B cell (primary cell): ENCODE data around the gene DFFA. TPM values are rescaled to one million over a fixed set of nuclear protein-coding genes. Genes with fewer than 3 reads are reported as not detected.

Source experiments
- ATAC-seq: fragments of 200-7000 bp; cut with Tn5 transposase; one replicate; pipeline ENCODE4 v1.10.0; 2021; ENCODE audit warnings: low read depth, mild to moderate bottlenecking, moderate number of reproducible peaks, moderate library complexity
- CTCF ChIA-PET: fragments of 350-600 bp; sonication (Branson Sonifier 250); formaldehyde crosslinking; loops from one replicate; lab custom pipeline; 2021; ENCODE audit warnings: antibody characterized with exemption, inconsistent platforms; lab: Charles Lee
- POLR2A ChIA-PET: fragments of 350-600 bp; sonication (Branson Sonifier 250); formaldehyde crosslinking; loops from one replicate; lab custom pipeline; 2021; ENCODE audit warnings: antibody characterized with exemption; lab: Charles Lee
- DNase-seq: peaks from one replicate; pipeline ENCODE4 v3.0.0; 2013
- H2AFZ ChIP-seq: 2 replicates; pipeline ENCODE4 v1.6.1; 2012; ENCODE audit warnings: mild to moderate bottlenecking, low read depth, low read length; ENCODE audit not compliant: insufficient read depth, poor library complexity, severe bottlenecking
- H3K27ac ChIP-seq, 2 donors: 1 replicate in 1 of 2; 2 replicates in 1 of 2; pipeline ENCODE4 v1.5.1; 2012 to 2013; ENCODE audit warnings: low read length in 2 of 2, mild to moderate bottlenecking in 2 of 2, moderate library complexity in 1 of 2
- H3K27me3 ChIP-seq, 4 experiments: fragments of 200-600 bp in 1 of 4; sonication (generic) in 1 of 4; replicated peaks in 1 of 4; 1 replicate in 2 of 4; 2 replicates in 2 of 4; pipeline versions ENCODE4 v1.6.1 to v1.7.0; 2013 to 2016; ENCODE audit warnings: low read length in 3 of 4, mild to moderate bottlenecking in 2 of 4, mixed read lengths in 1 of 4, moderate library complexity in 1 of 4; ENCODE audit not compliant: insufficient read depth in 4 of 4, control insufficient read depth in 3 of 4; ENCODE audit errors: control extremely low read depth in 1 of 4
- H3K36me3 ChIP-seq, 2 experiments: replicated peaks in 1 of 2; 1 replicate in 1 of 2; 2 replicates in 1 of 2; pipeline versions ENCODE4 v1.6.1 to v1.7.1; 2013; ENCODE audit warnings: low read length in 1 of 2; ENCODE audit not compliant: insufficient read depth in 2 of 2, control insufficient read depth in 1 of 2; ENCODE audit errors: control extremely low read depth in 1 of 2, extremely low read depth in 1 of 2
- H3K4me1 ChIP-seq, 2 donors: fragments of 200-600 bp in 1 of 2; sonication (generic) in 1 of 2; 1 replicate in 1 of 2; 2 replicates in 1 of 2; pipeline versions ENCODE4 v1.5.1 to v1.6.1; 2013 to 2017; ENCODE audit warnings: low read length in 2 of 2; ENCODE audit not compliant: control insufficient read depth in 2 of 2, insufficient read depth in 2 of 2
- H3K4me2 ChIP-seq: replicated peaks from 2 replicates; pipeline ENCODE3; 2012; ENCODE audit warnings: mild to moderate bottlenecking, low read depth, low read length; ENCODE audit not compliant: poor library complexity, severe bottlenecking
- H3K4me3 ChIP-seq, 5 experiments: fragments of 200-600 bp in 1 of 5; sonication (generic) in 1 of 5; 1 replicate in 3 of 5; 2 replicates in 2 of 5; pipeline versions ENCODE4 v1.5.1 to v1.7.0; 2011 to 2016; ENCODE audit warnings: low read length in 4 of 5, mild to moderate bottlenecking in 4 of 5, low read depth in 2 of 5, control low read depth in 1 of 5, moderate library complexity in 1 of 5; ENCODE audit not compliant: insufficient read depth in 1 of 5; ENCODE audit errors: control extremely low read depth in 1 of 5, extremely low read depth in 1 of 5
- H3K79me2 ChIP-seq: fragments of 200-600 bp; sonication (generic); one replicate; pipeline ENCODE4 v1.6.0; 2016; ENCODE audit warnings: low read length; ENCODE audit not compliant: control insufficient read depth, insufficient read depth
- H3K9ac ChIP-seq: fragments of 200-600 bp; sonication (generic); 2 replicates; pipeline ENCODE4 v1.6.1; 2017; ENCODE audit warnings: mild to moderate bottlenecking, low read length, moderate library complexity
- H3K9me3 ChIP-seq, 3 donors: one replicate each; pipeline versions ENCODE4 v1.6.1 to v1.7.1; 2013; ENCODE audit warnings: low read length in 2 of 3; ENCODE audit not compliant: control insufficient read depth in 2 of 3, insufficient read depth in 1 of 3; ENCODE audit errors: control extremely low read depth in 1 of 3
- H4K20me1 ChIP-seq: 2 replicates; pipeline ENCODE4 v1.6.0; 2012; ENCODE audit warnings: mild to moderate bottlenecking, low read length; ENCODE audit not compliant: insufficient read depth, control insufficient read depth, poor library complexity, severe bottlenecking
- H3K27ac Mint-ChIP-seq: one replicate; pipeline ENCODE4 v1.8.0; 2021; ENCODE audit warnings: mixed read lengths
- H3K27me3 Mint-ChIP-seq: one replicate; pipeline ENCODE4 v1.8.0; 2021; ENCODE audit warnings: mixed read lengths
- H3K4me1 Mint-ChIP-seq: one replicate; pipeline ENCODE4 v1.8.0; 2021; ENCODE audit warnings: mixed read lengths
- H3K4me3 Mint-ChIP-seq: one replicate; pipeline ENCODE4 v1.8.0; 2021; ENCODE audit warnings: mixed read lengths
- H3K9me3 Mint-ChIP-seq: one replicate; pipeline ENCODE4 v1.8.0; 2022; ENCODE audit warnings: mixed read lengths; ENCODE audit not compliant: insufficient read depth
- CTCF ChIP-seq: fragments of 200-600 bp; IDR thresholded peaks from one replicate; pipeline ENCODE4 v1.8.0; 2022; ENCODE audit warnings: antibody characterized with exemption, mild to moderate bottlenecking
- EZH2 ChIP-seq: IDR thresholded peaks from 2 replicates; pipeline ENCODE4 v1.6.1; 2012; ENCODE audit warnings: borderline replicate concordance, low read depth, mild to moderate bottlenecking, moderate library complexity, low read length; ENCODE audit not compliant: insufficient read depth, poor library complexity, severe bottlenecking
- WGBS: methylation state at CpG from one replicate; pipeline ENCODE4 v1.1.5; 2013; ENCODE audit warnings: missing lambda C conversion rate; ENCODE audit not compliant: insufficient coverage; 5-methylcytosine and 5-hydroxymethylcytosine counted together
- intact Hi-C: fragments of 100-400 bp; cut with micrococcal nuclease; formaldehyde crosslinking; loops from one replicate; pipeline ENCODE4 v1.10.0; 2022
- polyA plus RNA-seq: library from polyadenylated mRNA; depleted of rRNA; stranded (reverse); fragments of >200 nt; gene quantifications from 2 replicates; pipeline ENCODE4 v1.2.3, GENCODE V29; 2012
- total RNA-seq, 2 donors: library from RNA; stranded (reverse); fragments of 120-200 nt in 1 of 2; gene quantifications; 1 replicate in 1 of 2; 2 replicates in 1 of 2; pipeline versions ENCODE4 v1.2.3 to v1.2.4, GENCODE V29; 2013 to 2022

Gene DFFA
- total and polyA plus RNA-seq, 2 donors (not counting 1 experiment from before 2014, with no cell fraction given) = 12.0 to 30.7 TPM

- Histone ChIP-seq H3K9ac (no peak overlapping the region), H3K27ac (no peak overlapping the region), H3K36me3 (peaks cover 0 to 8% of the 10 kb centered on the region in 2 experiments), H4K20me1 (no peaks in the 10 kb centered on the region), H3K4me1 (no peaks in the 10 kb centered on the region), H3K4me2 (no peak overlapping the region), H3K9me3 (no peaks in the 10 kb centered on the region), H3K79me2 (no peaks in the 10 kb centered on the region), H3K4me3 (no peak overlapping the region), H3K27me3 (no peaks in the 10 kb centered on the region), H2AFZ (no peak overlapping the region)
- ChIA-PET POLR2A (no interaction called here), CTCF (no interaction called here)
- ATAC-seq (no peak), DNase-seq (no peak)
- H3K9me3 Mint-ChIP-seq = no peaks in the 10 kb centered on the region
- intact Hi-C loops = no loop called here
- no CpG with 5 or more reads among the region's 2 CpGs for WGBS
- no peak overlapping the region for H3K27ac Mint-ChIP-seq
- no peak overlapping the region for H3K4me3 Mint-ChIP-seq
- no peaks in the 10 kb centered on the region for H3K4me1 Mint-ChIP-seq
- TF ChIP-seq CTCF = no peak
- TF ChIP-seq EZH2 = no peak
- no peaks in the 10 kb centered on the region for H3K27me3 Mint-ChIP-seq
Measured at GRCh38 chr1:10440305-10440704, 32.0 kb downstream of the DFFA start.

DNA sequence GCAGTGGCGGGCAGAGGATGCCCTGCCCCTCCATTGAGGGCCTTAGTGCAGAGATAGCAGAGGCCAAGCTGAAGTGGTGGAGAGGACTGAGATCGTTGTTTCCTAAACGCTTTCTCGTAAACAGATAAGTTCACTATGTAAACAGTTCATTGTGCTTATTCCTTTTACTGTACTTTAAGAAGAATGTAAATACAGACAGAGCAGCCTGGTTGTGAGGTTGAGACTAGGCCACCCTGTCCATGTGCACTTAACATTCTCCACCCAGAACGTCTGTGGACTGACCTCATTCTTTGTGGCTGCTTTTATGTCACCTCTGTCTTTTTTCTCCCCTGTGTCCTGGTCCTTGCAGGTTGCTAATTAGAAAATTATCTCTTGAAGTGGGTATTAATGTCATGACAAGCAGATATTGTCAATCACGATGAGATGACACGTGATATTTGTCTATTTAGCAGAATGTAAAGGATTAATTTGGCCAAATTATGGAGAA lies 33.6 kb downstream of the DFFA start:
- TF ChIP-seq EZH2 (no peak), CTCF (no peak)
- Mint-ChIP-seq H3K9me3 (no peaks in the 10 kb centered on the region), H3K4me3 (no peak overlapping the region), H3K27ac (no peak overlapping the region), H3K4me1 (peaks cover 2% of the 10 kb centered on the region), H3K27me3 (no peaks in the 10 kb centered on the region)
- intact Hi-C loops = no loop called here
- Histone ChIP-seq H3K36me3 (peaks cover 0 to 3% of the 10 kb centered on the region in 2 experiments), H3K4me2 (no peak overlapping the region), H3K79me2 (no peaks in the 10 kb centered on the region), H2AFZ (no peak overlapping the region), H3K9me3 (no peaks in the 10 kb centered on the region), H3K27ac (no peak overlapping the region), H3K27me3 (no peaks in the 10 kb centered on the region), H3K9ac (no peak overlapping the region), H4K20me1 (no peaks in the 10 kb centered on the region), H3K4me3 (no peak overlapping the region), H3K4me1 (peaks cover 0 to 2% of the 10 kb centered on the region in 2 donors)
- no peak for DNase-seq
- ChIA-PET POLR2A (no interaction called here), CTCF (interaction anchor here (0.6 kb wide), 1 partner anchor 13 kb away, joined by 4 read pairs; no protein-coding TSS in a partner anchor)
- 96% methylated on average over 4 of the region's 7 CpGs for WGBS
- no peak for ATAC-seq
